Measurements from ENCODE around the gene WDR27.

GRCh38 chr6:169457762-169458161 is 244.1 kb downstream of the WDR27 start:
- TF ChIP-seq KLF9 (tag by site-specific recombination; IDR thresholded peaks at IDR 0.05; ENCODE audit: low read depth) (no peak), SP7 (tag by site-specific recombination; IDR thresholded peaks at IDR 0.05) (no peak), CTCF (tag by site-specific recombination; IDR thresholded peaks at IDR 0.05) (no peak), ZSCAN5A (tag by site-specific recombination; IDR thresholded peaks at IDR 0.05) (no peak)

Measured in HEK293 (cell line).